ENCODE measurements around the gene SYNJ2BP.

- TF ChIP-seq ZBTB3 (CRISPR knock-in tag; IDR thresholded peaks at IDR 0.05; ENCODE audit: borderline replicate concordance, low read depth) (no peak), NFE2 (CRISPR knock-in tag; IDR thresholded peaks at IDR 0.05) (no peak), TAF1 (CRISPR knock-in tag; IDR thresholded peaks at IDR 0.05) (no peak), SCMH1 (CRISPR knock-in tag; IDR thresholded peaks at IDR 0.05; ENCODE audit: borderline replicate concordance) (no peak), ASH2L (IDR thresholded peaks at IDR 0.05; ENCODE audit: insufficient read length, low read depth, low read length) (no peak), MBD4 (IDR thresholded peaks at IDR 0.05; ENCODE audit: borderline replicate concordance, low read length) (no peak), TEF (CRISPR knock-in tag; IDR thresholded peaks at IDR 0.05) (no peak), CTCF (CRISPR knock-in tag; IDR thresholded peaks at IDR 0.05) (no peak), REST (IDR thresholded peaks at IDR 0.05; ENCODE audit: borderline replicate concordance in 1 of 2, low read depth in 1 of 2, low read length in 2 of 2) (no peak), POLR2A (IDR thresholded peaks at IDR 0.05; ENCODE audit: insufficient read depth in 1 of 2, low read depth in 2 of 2, low read length in 2 of 2) (no peak), STAG1 (CRISPR knock-in tag; IDR thresholded peaks at IDR 0.05) (no peak), EP300 (IDR thresholded peaks at IDR 0.05; ENCODE audit: low read depth in 2 of 2, low read length in 2 of 2) (no peak), EP300 (CRISPR knock-in tag; IDR thresholded peaks at IDR 0.05; ENCODE audit: borderline replicate concordance) (no peak), PRPF4 (IDR thresholded peaks at IDR 0.05; ENCODE audit: low read depth, low read length, poor library complexity, severe bottlenecking) (no peak)
Measured at GRCh38 chr14:70398280-70398679, 18.6 kb downstream of the SYNJ2BP start.

All from HepG2 (cell line).